Prostate gland (tissue), 2 donors: Measurements from ENCODE around the gene SYNM.

Experiments used
- CTCF ChIP-seq, 4 experiments: fragments of 200-600 bp in 2 of 4; fragments of 450-650 bp in 2 of 4; sonication (generic) in 2 of 4; IDR thresholded peaks; 1 replicate in 3 of 4; 2 replicates in 1 of 4; pipeline ENCODE4 v1.5.1; 2016 to 2019; ENCODE audit warnings: antibody characterized with exemption in 4 of 4, mild to moderate bottlenecking in 2 of 4, moderate library complexity in 2 of 4
- POLR2A ChIP-seq: fragments of 450-650 bp; IDR thresholded peaks from one replicate; pipeline ENCODE4 v1.6.1; 2016; ENCODE audit warnings: antibody characterized with exemption, mild to moderate bottlenecking

- TF ChIP-seq CTCF (IDR thresholded peaks at IDR 0.05) (no peak), POLR2A (no peak)
These were observed 46.3 kb downstream of the SYNM start for GRCh38 chr15:99151156-99151555.
